HEK293T (cell line): ENCODE data around the gene UHRF1.

Source experiments
- CTCF ChIA-PET: fragments of 350-600 bp; formaldehyde crosslinking; extraction: SDS; loops from one replicate; lab custom pipeline; 2021; ENCODE audit warnings: antibody characterized with exemption, inconsistent platforms; lab: Yijun Ruan, JAX
- POLR2A ChIA-PET: fragments of 350-600 bp; formaldehyde crosslinking; extraction: SDS; loops from one replicate; lab custom pipeline; 2020; ENCODE audit warnings: antibody characterized with exemption, inconsistent platforms; lab: Yijun Ruan, JAX
- DNase-seq: peaks from one replicate; pipeline ENCODE4 v3.0.0; 2012; ENCODE audit warnings: mixed read lengths; ENCODE audit errors: extremely low spot score
- ARNT ChIP-seq: fragments of 450-650 bp; IDR thresholded peaks from 2 replicates; pipeline ENCODE4 v1.6.1; 2017; ENCODE audit warnings: mild to moderate bottlenecking
- BHLHE40 ChIP-seq: fragments of 450-650 bp; IDR thresholded peaks from 2 replicates; pipeline ENCODE4 v1.6.1; 2016; ENCODE audit warnings: mild to moderate bottlenecking, moderate library complexity, borderline replicate concordance
- CTBP1 ChIP-seq: fragments of 450-650 bp; IDR thresholded peaks from 2 replicates; pipeline ENCODE4 v1.6.1; 2016; ENCODE audit warnings: borderline replicate concordance
- ELF4 ChIP-seq: fragments of 450-650 bp; IDR thresholded peaks from 2 replicates; pipeline ENCODE4 v1.6.1; 2017; ENCODE audit warnings: antibody characterized with exemption
- FOXA1 ChIP-seq: fragments of 450-650 bp; IDR thresholded peaks from 2 replicates; pipeline ENCODE4 v1.6.1; 2016; ENCODE audit warnings: mild to moderate bottlenecking
- FOXK2 ChIP-seq: fragments of 450-650 bp; IDR thresholded peaks from 2 replicates; pipeline ENCODE4 v1.6.1; 2016; ENCODE audit warnings: mild to moderate bottlenecking
- FOXM1 ChIP-seq: fragments of 450-650 bp; IDR thresholded peaks from 2 replicates; pipeline ENCODE4 v1.6.1; 2017; ENCODE audit warnings: mild to moderate bottlenecking, borderline replicate concordance
- HDGF ChIP-seq: fragments of 450-650 bp; IDR thresholded peaks from 2 replicates; pipeline ENCODE4 v1.6.1; 2017; ENCODE audit warnings: antibody characterized with exemption, borderline replicate concordance
- L3MBTL2 ChIP-seq: fragments of 450-650 bp; conservative IDR thresholded peaks from 2 replicates; pipeline ENCODE4 v1.6.1; 2016; ENCODE audit warnings: mild to moderate bottlenecking
- LEF1 ChIP-seq: fragments of 450-650 bp; IDR thresholded peaks from 2 replicates; pipeline ENCODE4 v1.6.1; 2017; ENCODE audit warnings: mild to moderate bottlenecking, borderline replicate concordance
- NFRKB ChIP-seq: fragments of 450-650 bp; IDR thresholded peaks from 2 replicates; pipeline ENCODE4 v1.6.1; 2016; ENCODE audit warnings: mild to moderate bottlenecking, moderate library complexity
- PKNOX1 ChIP-seq: fragments of 450-650 bp; IDR thresholded peaks from 2 replicates; pipeline ENCODE4 v1.6.1; 2016
- SP1 ChIP-seq: fragments of 450-650 bp; IDR thresholded peaks from 2 replicates; pipeline ENCODE4 v1.6.1; 2017
- SUZ12 ChIP-seq: fragments of 450-650 bp; IDR thresholded peaks from 2 replicates; pipeline ENCODE4 v1.6.1; 2016; ENCODE audit warnings: mild to moderate bottlenecking
- TARDBP ChIP-seq: fragments of 450-650 bp; IDR thresholded peaks from 2 replicates; pipeline ENCODE4 v1.6.1; 2016
- ZNF384 ChIP-seq: fragments of 450-650 bp; IDR thresholded peaks from 2 replicates; pipeline ENCODE4 v1.6.1; 2016

The UHRF1 gene

GRCh38 chr19:4962085-4962619 is 52.9 kb downstream of the UHRF1 start:
- POLR2A ChIA-PET = no interaction called here
- CTCF ChIA-PET = no interaction called here
- TF ChIP-seq HDGF = no peak
- no peak for TF ChIP-seq PKNOX1
- TF ChIP-seq L3MBTL2 = no peak
- no peak for TF ChIP-seq FOXK2
- no peak for TF ChIP-seq ELF4
- no peak for DNase-seq

- ChIA-PET CTCF (no interaction called here), POLR2A (no interaction called here)
- TF ChIP-seq ELF4 (no peak), PKNOX1 (no peak), LEF1 (no peak), NFRKB (no peak), FOXA1 (no peak), TARDBP (no peak), ZNF384 (no peak), CTBP1 (no peak)
- no peak for DNase-seq
These were observed 55.8 kb downstream of the UHRF1 start for GRCh38 chr19:4965061-4965460.

- DNase-seq = no peak
- ChIA-PET CTCF (interaction anchor here (0.6 kb wide), 1 partner anchor 581 kb away, joined by 3 read pairs; no protein-coding TSS in a partner anchor), POLR2A (no interaction called here)
- TF ChIP-seq NFRKB (no peak), ZNF384 (no peak), PKNOX1 (no peak), L3MBTL2 (no peak), SUZ12 (no peak), ELF4 (no peak), SP1 (no peak), HDGF (no peak), ARNT (no peak), CTBP1 (no peak), FOXA1 (no peak), TARDBP (no peak)
These were observed 57.3 kb downstream of the UHRF1 start for GRCh38 chr19:4966591-4966990.

DNA sequence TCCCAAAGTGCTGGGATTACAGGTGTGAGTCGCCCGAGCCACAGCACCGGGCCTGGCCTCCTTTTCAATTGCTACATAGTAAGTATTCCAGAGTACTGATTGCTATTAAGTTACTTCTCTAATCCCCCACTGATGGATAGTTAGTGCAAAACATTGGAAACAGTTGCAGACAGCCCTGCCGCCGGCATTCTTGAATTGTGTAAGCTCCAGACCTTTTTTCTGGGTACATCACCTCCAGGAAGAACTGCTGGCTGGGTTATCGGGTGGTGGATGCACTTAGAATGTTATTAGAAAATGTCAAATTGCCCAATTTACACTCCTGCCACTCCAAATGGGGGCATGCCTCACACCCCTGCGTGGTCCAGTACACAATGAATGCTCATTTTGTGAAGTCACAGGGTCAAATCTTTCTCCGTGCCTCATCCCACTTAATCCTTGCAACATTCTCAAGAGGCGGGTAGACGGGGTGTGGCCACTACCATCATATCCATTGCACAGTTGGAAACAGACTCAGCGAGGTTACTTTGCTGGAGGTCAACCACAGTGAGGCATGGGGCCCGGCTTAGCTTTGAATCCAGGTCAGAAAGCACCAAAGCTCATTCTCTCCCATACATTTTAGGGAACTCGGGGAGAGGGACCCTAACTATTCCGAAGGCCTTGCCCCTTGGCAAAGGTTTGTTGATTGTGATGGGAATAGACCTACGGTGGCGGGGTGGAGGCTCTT is 58.6 kb downstream of the UHRF1 start:
- no peak for DNase-seq
- TF ChIP-seq NFRKB = no peak
- no peak for TF ChIP-seq FOXA1
- TF ChIP-seq TARDBP = no peak
- TF ChIP-seq ELF4 = no peak
- no peak for TF ChIP-seq ZNF384
- TF ChIP-seq CTBP1 = no peak
- no peak for TF ChIP-seq ARNT
- TF ChIP-seq L3MBTL2 = no peak
- no peak for TF ChIP-seq HDGF
- TF ChIP-seq FOXK2 = no peak
- TF ChIP-seq LEF1 = no peak
- no peak for TF ChIP-seq SUZ12
- no peak for TF ChIP-seq SP1
- ChIA-PET CTCF (interaction anchor here (0.5 to 1.3 kb wide), 3 partner anchors 8 to 28 kb away, joined by 3 to 4 read pairs (median 3); no protein-coding TSS in a partner anchor), POLR2A (interaction anchor here (0.9 kb wide), 1 partner anchor 36 kb away, joined by 3 read pairs; no protein-coding TSS in a partner anchor)

- peak; percentile 82 for TF ChIP-seq FOXM1
- no peak for TF ChIP-seq BHLHE40
- peak; percentile 65; the same call in 1 of the 2 replicates for TF ChIP-seq ARNT
- TF ChIP-seq PKNOX1 = peak; percentile 100
These were observed 59.4 kb downstream of the UHRF1 start, which contains the start of gene KDM4B for GRCh38 chr19:4968462-4969291. Gene KDM4B, plus strand, starts transcription at chr19:4969113. Its CDS starts 63,778 bp downstream, at chr19:5032891.

More at GRCh38 chr19:4968462-4969291, 59.4 kb downstream of the UHRF1 start, which contains the start of gene KDM4B:
- peak; percentile 98 for DNase-seq
- CTCF ChIA-PET = interaction anchor here (0.6 to 1.3 kb wide), 2 partner anchors 8 to 28 kb away, joined by 3 to 4 read pairs; no protein-coding TSS in a partner anchor
- POLR2A ChIA-PET = interaction anchor here (0.6 to 0.9 kb wide), 3 partner anchors 9 to 35 kb away, joined by 3 to 4 read pairs (median 3); no protein-coding TSS in a partner anchor
